ENCODE results near the gene MARCHF9. TPM values are rescaled to one million over a fixed set of nuclear protein-coding genes. Genes with fewer than 3 reads are reported as not detected.
A peak's percentile ranks its signal among the peaks of the same experiment; 100 is the strongest.
"Not testable (repeated sequence)": the region's sequence is repeated elsewhere in the genome, so short reads cannot be mapped to it uniquely, and the experiment has no call there.

MARCHF9 gene
- total and polyA plus RNA-seq, 2 donors (not counting 1 experiment from before 2014, with no cell fraction given), result 81.4 to 128 TPM

GRCh38 chr12:57772429-57773322 lies 17.8 kb downstream of the MARCHF9 start, which contains the start of gene EEF1AKMT3:
Gene EEF1AKMT3, plus strand, starts transcription at chr12:57772614. Its CDS starts 111 bp downstream, at chr12:57772725.
- Histone ChIP-seq H3K79me2 (ENCODE audit: control insufficient read depth, insufficient read depth, low read length) (no peaks in the 10 kb centered on the region), H3K27ac (ENCODE audit: low read length in 2 of 2) (peak within 1 kb of the TSS; percentile 59 to 81), H3K4me1 (ENCODE audit: control insufficient read depth in 2 of 2, insufficient read depth in 2 of 2, low read length in 2 of 2) (peaks cover 10 to 20% of the 10 kb centered on the region in 2 donors), H2AFZ (ENCODE audit: insufficient read depth, low read depth, low read length, poor library complexity, severe bottlenecking) (peak within 1 kb of the TSS; percentile 83), H4K20me1 (ENCODE audit: control insufficient read depth, insufficient read depth, low read length, poor library complexity, severe bottlenecking) (no peaks in the 10 kb centered on the region), H3K9me3 (ENCODE audit: control extremely low read depth in 1 of 3, control insufficient read depth in 2 of 3, insufficient read depth in 1 of 3, low read length in 2 of 3) (no peaks in the 10 kb centered on the region), H3K36me3 (replicated peaks in 1 of 2; ENCODE audit: control extremely low read depth in 1 of 2, control insufficient read depth in 1 of 2, extremely low read depth in 1 of 2, insufficient read depth in 2 of 2, low read length in 1 of 2) (no peaks in the 10 kb centered on the region), H3K27me3 (replicated peaks in 1 of 4; ENCODE audit: control extremely low read depth in 1 of 4, control insufficient read depth in 3 of 4, insufficient read depth in 4 of 4, low read length in 3 of 4) (peaks cover 0 to 1% (median under 1%) of the 10 kb centered on the region in 4 experiments), H3K4me3 (ENCODE audit: control extremely low read depth in 1 of 5, extremely low read depth in 1 of 5, insufficient read depth in 1 of 5, low read depth in 2 of 5, low read length in 4 of 5) (peak within 1 kb of the TSS; percentile 70 to 96 (median 91)), H3K9ac (ENCODE audit: low read length) (peak within 1 kb of the TSS; percentile 93), H3K4me2 (replicated peaks; ENCODE audit: low read depth, low read length, poor library complexity, severe bottlenecking) (peak within 1 kb of the TSS; percentile 94)
- Mint-ChIP-seq H3K27ac (peak within 1 kb of the TSS; percentile 91), H3K4me3 (peak within 1 kb of the TSS; percentile 96), H3K4me1 (peaks cover 14% of the 10 kb centered on the region), H3K9me3 (ENCODE audit: insufficient read depth) (no peaks in the 10 kb centered on the region), H3K27me3 (no peaks in the 10 kb centered on the region)
- TF ChIP-seq EZH2 (IDR thresholded peaks at IDR 0.05; ENCODE audit: borderline replicate concordance, insufficient read depth, low read depth, low read length, poor library complexity, severe bottlenecking), result no peak
- TF ChIP-seq, protein P1, sequence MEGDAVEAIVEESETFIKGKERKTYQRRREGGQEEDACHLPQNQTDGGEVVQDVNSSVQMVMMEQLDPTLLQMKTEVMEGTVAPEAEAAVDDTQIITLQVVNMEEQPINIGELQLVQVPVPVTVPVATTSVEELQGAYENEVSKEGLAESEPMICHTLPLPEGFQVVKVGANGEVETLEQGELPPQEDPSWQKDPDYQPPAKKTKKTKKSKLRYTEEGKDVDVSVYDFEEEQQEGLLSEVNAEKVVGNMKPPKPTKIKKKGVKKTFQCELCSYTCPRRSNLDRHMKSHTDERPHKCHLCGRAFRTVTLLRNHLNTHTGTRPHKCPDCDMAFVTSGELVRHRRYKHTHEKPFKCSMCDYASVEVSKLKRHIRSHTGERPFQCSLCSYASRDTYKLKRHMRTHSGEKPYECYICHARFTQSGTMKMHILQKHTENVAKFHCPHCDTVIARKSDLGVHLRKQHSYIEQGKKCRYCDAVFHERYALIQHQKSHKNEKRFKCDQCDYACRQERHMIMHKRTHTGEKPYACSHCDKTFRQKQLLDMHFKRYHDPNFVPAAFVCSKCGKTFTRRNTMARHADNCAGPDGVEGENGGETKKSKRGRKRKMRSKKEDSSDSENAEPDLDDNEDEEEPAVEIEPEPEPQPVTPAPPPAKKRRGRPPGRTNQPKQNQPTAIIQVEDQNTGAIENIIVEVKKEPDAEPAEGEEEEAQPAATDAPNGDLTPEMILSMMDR (IDR thresholded peaks at IDR 0.05), result no peak
- 6% methylated on average over 64 of the region's 67 CpGs for WGBS (ENCODE audit: insufficient coverage)
- POLR2A ChIA-PET, result interaction anchor here (0.7 to 1.3 kb wide), 3 partner anchors 14 to 1737 kb away, joined by 3 to 5 read pairs (median 3); no protein-coding TSS in a partner anchor
- intact Hi-C loops (cut with micrococcal nuclease), result loop anchor here (1.0 kb wide), 3 partner anchors 10 to 75 kb away; partner anchors contain the start of genes CDK4 and TSFM
- DNase-seq (no peak), ATAC-seq (ENCODE audit: low read depth) (peak; percentile 18)
- CTCF ChIA-PET, result interaction anchor here (0.6 to 1.8 kb wide), 6 partner anchors 11 to 131 kb away, joined by 3 to 9 read pairs (median 4); partner anchors contain the start of gene TSFM

DNA sequence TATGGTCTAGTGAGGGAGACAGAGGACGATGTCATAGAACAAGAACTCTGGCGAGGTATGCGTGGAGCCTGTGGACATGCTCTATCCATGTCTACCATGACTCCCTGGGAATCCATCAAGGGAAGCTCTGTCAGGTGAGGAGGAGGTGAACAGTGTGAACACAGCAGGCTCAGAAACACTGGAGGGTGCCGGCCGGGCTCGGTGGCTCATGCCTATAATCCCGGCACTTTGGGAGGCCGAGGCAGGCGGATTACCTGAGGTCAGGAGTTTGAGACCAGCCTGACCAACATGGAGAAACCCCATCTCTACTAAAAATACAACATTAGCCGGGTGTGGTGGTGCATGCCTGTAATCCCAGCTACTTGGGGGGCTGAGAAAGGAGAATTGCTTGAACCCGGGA lies 19.7 kb downstream of the MARCHF9 start:
- H3K27ac Mint-ChIP-seq; H2AFZ ChIP-seq (ENCODE audit: insufficient read depth, low read depth, low read length, poor library complexity, severe bottlenecking); ATAC-seq (ENCODE audit: low read depth); H3K4me3 Mint-ChIP-seq; H3K9ac ChIP-seq (ENCODE audit: low read length); H3K27me3 ChIP-seq (replicated peaks in 1 of 4; ENCODE audit: control extremely low read depth in 1 of 4, control insufficient read depth in 3 of 4, insufficient read depth in 4 of 4, low read length in 3 of 4); H3K4me2 ChIP-seq (replicated peaks; ENCODE audit: low read depth, low read length, poor library complexity, severe bottlenecking); H3K9me3 Mint-ChIP-seq (ENCODE audit: insufficient read depth); H3K27ac ChIP-seq (ENCODE audit: low read length in 2 of 2); H3K36me3 ChIP-seq (replicated peaks in 1 of 2; ENCODE audit: control extremely low read depth in 1 of 2, control insufficient read depth in 1 of 2, extremely low read depth in 1 of 2, insufficient read depth in 2 of 2, low read length in 1 of 2); H4K20me1 ChIP-seq (ENCODE audit: control insufficient read depth, insufficient read depth, low read length, poor library complexity, severe bottlenecking); intact Hi-C loops (cut with micrococcal nuclease); H3K4me3 ChIP-seq (ENCODE audit: control extremely low read depth in 1 of 5, extremely low read depth in 1 of 5, insufficient read depth in 1 of 5, low read depth in 2 of 5, low read length in 4 of 5); H3K9me3 ChIP-seq (ENCODE audit: control extremely low read depth in 1 of 3, control insufficient read depth in 2 of 3, insufficient read depth in 1 of 3, low read length in 2 of 3); H3K79me2 ChIP-seq (ENCODE audit: control insufficient read depth, insufficient read depth, low read length); H3K27me3 Mint-ChIP-seq: not testable (repeated sequence)
- POLR2A ChIA-PET, result interaction anchor here (0.7 kb wide), 1 partner anchor 15 kb away, joined by 4 read pairs; no protein-coding TSS in a partner anchor
- peaks cover 10 to 20% of the 10 kb centered on the region in 2 donors for H3K4me1 ChIP-seq (ENCODE audit: control insufficient read depth in 2 of 2, insufficient read depth in 2 of 2, low read length in 2 of 2)
- DNase-seq, result peak; percentile 10
- WGBS (ENCODE audit: insufficient coverage), result 93% methylated on average over 6 of the region's 11 CpGs
- peaks cover 14% of the 10 kb centered on the region for H3K4me1 Mint-ChIP-seq
- CTCF ChIA-PET, result interaction anchor here (0.7 to 3.1 kb wide), 3 partner anchors 9 to 132 kb away, joined by 3 to 11 read pairs (median 4); no protein-coding TSS in a partner anchor
